Stimulated activated CD4-positive, alpha-beta T cell treated with anti-CD3 and anti-CD28 coated beads, Interleukin-1b, Interleukin-23, amount 100 ng/mL, for 4 hours (primary cell): ENCODE measurements around the gene OR5M3.

Source experiments
- DNase-seq, 2 donors: peaks; one replicate each; pipeline ENCODE4 v3.0.0-alpha.2; 2020; ENCODE audit warnings: low read depth in 2 of 2

The OR5M3 gene

DNA sequence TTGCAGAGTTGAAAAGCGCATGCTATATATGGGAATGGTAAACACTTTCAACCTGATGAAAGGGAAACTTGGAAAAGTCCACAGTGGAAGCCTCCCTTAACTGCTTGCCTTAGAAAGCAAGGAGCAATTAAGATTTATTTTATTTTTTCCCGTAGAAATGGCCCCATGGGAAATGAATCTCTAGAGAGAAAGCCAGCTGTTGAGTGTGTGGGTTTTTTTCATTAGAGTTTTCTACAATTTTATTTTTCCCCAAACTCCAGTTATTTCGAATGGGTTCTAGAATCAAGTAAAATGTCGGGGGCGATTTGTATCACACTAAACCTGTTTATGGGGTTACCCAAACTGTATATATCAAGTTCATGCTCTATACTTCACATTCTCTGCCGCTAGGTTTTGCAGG lies at the start of gene OR5M3:
Gene OR5M3 (minus strand): TSS at position 101 of the 400 bp plus-strand sequence. CDS start 2,855 bp downstream, outside the sequence.
- no peak for DNase-seq

DNA sequence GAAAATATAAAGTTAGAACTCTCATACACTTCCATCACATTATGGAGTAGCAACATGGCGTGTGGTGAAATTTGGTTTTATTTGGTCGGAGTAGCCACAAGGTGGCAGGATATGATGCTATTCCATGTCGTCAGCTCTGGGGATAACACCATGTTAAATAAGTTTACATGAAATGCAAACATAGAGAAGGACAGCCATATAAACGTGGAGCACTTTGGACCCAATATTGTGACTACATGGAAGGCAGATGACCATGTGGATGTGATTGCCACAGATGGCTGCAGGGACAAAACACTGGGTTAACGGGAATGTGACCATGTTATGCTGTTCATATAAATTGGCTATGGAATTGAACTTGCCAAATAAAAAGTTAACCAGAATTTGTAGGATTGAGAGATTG lies 48.9 kb upstream of the OR5M3 start:
- no peak for DNase-seq

DNA sequence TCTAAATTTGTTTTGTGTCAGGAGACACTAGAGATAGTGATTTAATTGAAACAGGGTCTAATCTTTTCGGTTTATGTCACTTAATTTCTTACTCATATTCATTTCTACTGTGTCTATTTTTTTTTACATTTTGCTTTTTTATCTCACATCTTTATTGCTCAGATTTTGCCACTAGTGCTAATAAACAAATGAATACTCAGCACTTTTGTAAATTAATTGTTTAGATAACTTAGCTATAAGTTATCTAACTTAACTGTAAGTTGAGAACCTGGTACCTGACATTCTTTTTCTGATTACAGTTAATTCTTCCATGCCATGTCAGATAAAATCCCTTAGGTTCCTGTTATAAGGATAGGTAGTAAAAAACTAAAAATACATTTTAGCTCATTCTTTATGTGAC lies 40.1 kb upstream of the OR5M3 start:
- DNase-seq: no peak

DNA sequence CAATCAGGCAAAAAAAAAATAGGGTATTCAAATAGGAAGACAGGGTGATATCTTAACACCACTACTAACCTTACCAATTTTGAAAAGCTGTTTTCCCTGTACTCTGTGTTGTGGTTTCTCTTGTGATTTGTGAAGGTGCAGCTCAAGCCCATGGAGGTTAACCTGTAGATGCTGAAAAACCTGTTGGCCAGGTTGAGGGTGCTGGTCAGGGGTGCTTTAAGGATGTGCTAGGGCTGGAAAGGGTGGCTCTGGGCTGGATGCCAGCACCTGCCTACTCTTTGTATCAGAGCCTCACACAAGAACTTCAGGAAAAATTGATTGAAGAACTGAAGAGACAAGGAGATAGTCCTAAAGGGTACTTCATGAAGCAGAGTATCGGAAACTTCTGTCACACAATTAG lies 36.3 kb upstream of the OR5M3 start:
- DNase-seq: no peak

DNA sequence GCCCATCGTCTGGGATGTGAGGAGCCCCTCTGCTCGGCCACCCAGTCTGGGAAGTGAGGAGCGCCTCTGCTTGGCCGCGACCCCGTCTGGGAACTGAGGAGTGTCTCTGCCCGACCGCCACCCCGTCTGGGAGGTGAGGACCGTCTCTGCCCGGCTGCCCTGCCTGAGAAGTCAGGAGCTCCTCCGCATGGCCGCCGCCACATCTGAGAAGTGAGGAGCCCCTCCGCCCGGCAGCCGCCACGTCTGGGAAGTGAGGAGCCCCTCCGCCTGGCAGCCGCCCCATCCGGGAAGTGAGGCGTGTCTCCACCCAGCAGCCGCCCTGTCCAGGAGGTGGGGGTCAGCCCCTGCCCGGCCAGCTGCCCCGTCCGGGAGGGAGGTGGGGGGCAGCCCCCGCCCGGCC lies 23.9 kb upstream of the OR5M3 start:
- no peak for DNase-seq

DNA sequence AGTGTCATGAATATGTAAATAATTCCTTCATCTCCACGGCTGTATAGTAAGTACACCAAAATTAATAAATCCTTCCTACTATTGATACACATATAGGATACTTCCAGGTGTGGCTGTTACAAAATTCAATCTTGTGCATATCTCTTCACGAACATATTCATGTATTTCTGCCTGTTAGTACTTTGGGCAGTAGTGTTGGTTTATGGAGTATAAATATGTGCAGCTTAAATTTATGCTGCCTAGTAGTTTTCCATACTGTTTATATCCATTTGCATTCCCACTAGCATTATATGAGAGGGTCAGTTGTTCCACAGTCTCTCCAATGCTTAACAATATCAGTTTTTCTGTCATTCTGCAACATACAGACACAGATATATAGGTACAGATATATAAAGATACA lies 22.0 kb upstream of the OR5M3 start:
- DNase-seq: no peak

DNA sequence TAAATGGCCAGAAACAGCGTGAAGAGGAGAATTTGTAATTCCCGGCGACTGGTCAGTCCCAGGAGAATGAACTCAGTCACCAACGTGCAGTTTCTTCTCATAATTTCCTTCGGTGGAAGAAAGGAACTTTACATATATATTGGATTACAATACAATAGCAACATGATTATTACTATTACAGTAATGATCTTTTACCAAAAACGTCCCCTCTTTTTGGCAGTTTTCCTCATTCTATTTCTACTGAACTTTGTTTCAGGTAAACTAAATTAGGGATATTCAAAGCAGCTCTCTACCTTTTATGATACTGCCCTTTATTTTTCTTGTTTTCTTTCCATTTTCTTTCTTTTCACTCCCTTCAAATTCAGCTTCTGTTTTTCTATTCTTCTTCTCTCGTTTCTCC lies 18.1 kb upstream of the OR5M3 start, which contains the start of gene OR5M8:
Gene OR5M8 (minus strand): TSS at position 101 of the 400 bp plus-strand sequence. CDS start 0 bp downstream, at position 101.
- no peak for DNase-seq

DNA sequence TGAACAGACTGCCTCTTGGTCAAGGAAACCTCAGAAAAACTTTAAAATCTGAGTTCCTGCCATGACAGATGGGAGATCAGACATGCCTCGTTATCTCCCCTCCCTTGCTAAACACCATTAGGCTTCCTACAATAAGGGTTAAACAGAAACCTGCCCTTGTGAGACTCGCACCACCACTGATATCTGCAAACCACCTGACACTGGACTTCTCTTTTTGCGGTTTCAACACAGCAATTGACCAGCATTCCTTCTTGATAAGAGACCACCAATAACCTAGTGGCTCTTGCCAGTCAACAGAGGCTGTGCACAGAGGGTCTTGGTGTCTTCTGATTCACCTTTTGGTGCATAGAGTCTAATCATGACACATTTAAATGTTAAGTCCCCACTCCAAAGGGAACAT lies 13.6 kb upstream of the OR5M3 start:
- DNase-seq: no peak

DNA sequence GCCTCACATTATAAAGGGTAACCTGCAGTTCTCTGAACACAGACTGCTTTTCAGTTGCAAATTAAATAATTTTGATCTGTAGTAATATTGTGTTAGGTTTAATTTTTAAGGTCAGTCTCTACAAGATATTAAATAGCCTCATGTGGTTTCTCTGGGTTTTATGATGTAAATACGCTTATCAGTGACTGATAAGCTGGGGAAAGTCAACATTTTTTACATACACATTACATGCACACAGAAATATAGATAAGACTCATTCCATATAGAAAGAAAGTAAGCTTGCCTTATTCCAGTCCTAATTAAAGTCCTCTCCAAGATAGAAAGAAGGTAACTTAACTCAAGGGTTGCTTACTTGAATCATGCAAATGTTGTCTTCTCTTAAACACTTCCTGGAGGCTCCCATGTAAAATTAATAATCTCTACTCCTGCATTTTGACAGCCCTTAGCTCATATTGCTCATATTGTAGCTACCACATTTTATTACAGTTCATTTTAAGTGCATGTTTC lies 1.6 kb upstream of the OR5M3 start:
- no peak for DNase-seq

DNA sequence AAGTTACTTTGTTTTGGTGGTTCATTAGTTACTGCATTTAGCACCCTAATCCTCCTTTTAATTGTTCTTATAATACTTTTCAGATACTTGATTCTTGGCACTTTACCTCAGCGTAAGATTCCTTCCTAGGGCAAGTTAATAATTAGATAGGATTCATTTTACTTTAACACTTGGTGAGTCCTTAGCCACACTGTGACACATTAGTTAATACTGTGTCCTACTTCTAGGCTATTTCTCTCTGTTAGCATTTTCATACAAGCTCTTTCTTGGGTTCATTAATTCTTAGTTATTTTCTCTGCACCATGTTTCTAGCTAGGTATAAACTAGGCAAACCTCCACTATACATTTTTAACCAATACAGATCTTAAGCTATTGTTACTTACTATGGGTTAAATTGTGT lies 16.1 kb downstream of the OR5M3 start:
- no peak for DNase-seq

DNA sequence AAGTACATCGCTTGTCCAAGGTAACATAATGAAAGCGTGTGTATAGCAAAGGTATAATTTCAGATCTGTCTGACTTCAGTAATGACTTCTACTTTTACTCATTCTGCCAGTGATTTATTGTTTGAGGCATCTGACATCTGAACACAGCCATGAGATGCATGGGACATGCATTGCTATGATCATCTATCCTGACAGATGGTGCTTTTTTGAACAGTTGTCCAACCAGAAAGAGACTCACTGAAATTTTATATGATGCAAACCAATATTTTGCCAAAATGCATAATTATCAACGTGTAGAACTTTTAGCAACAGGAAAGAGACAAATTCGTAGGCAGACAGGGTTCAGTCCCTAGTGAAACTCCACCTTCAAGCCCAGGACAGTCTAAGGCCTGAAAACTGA lies 19.6 kb downstream of the OR5M3 start:
- no peak for DNase-seq
